ENCODE measurements around the gene PACRG. TPM values are rescaled to one million over a fixed set of nuclear protein-coding genes. Genes with fewer than 3 reads are reported as not detected.

Gene PACRG
- total RNA-seq, 3 donors from 2014 or later = 0.64 to 6.4 (median 4.6) TPM

- Histone ChIP-seq H3K4me1 (no peaks in the 10 kb centered on the region), H3K27me3 (no peaks in the 10 kb centered on the region), H3K9me3 (no peaks in the 10 kb centered on the region), H3K4me3 (no peak overlapping the region), H3K27ac (no peak overlapping the region), H3K36me3 (no peaks in the 10 kb centered on the region)
- intact Hi-C loops (cut with DNase I; ENCODE audit: low total_unique reads) = no loop called here
- no peak for DNase-seq (ENCODE audit: low spot score in 2 of 2)
- no peak for TF ChIP-seq CTCF (IDR thresholded peaks at IDR 0.05)
- TF ChIP-seq POLR2A (IDR thresholded peaks at IDR 0.05) = no peak
- no peak for TF ChIP-seq POLR2AphosphoS5 (IDR thresholded peaks at IDR 0.05)
These were observed 554.9 kb downstream of the PACRG start for GRCh38 chr6:163282672-163283071.

GRCh38 chr6:163284151-163284550 lies 556.4 kb downstream of the PACRG start:
- H3K36me3 ChIP-seq = no peaks in the 10 kb centered on the region
- H3K4me1 ChIP-seq = no peaks in the 10 kb centered on the region
- no peak overlapping the region for H3K4me3 ChIP-seq
- DNase-seq (ENCODE audit: low spot score in 2 of 2) = no peak
- intact Hi-C loops (cut with DNase I; ENCODE audit: low total_unique reads) = no loop called here
- no peak overlapping the region for H3K27ac ChIP-seq
- no peaks in the 10 kb centered on the region for H3K27me3 ChIP-seq
- H3K9me3 ChIP-seq = no peaks in the 10 kb centered on the region
- TF ChIP-seq CTCF (IDR thresholded peaks at IDR 0.05) (no peak), POLR2AphosphoS5 (IDR thresholded peaks at IDR 0.05) (no peak), POLR2A (IDR thresholded peaks at IDR 0.05) (no peak)

GRCh38 chr6:163285691-163286090 lies 557.9 kb downstream of the PACRG start:
- no peak for DNase-seq (ENCODE audit: low spot score in 2 of 2)
- intact Hi-C loops (cut with DNase I; ENCODE audit: low total_unique reads) = no loop called here
- H3K27ac ChIP-seq = no peak overlapping the region
- no peaks in the 10 kb centered on the region for H3K27me3 ChIP-seq
- H3K4me3 ChIP-seq = no peak overlapping the region
- no peak for TF ChIP-seq POLR2AphosphoS5 (IDR thresholded peaks at IDR 0.05)
- no peak for TF ChIP-seq CTCF (IDR thresholded peaks at IDR 0.05)
- no peak for TF ChIP-seq POLR2A (IDR thresholded peaks at IDR 0.05)
- no peaks in the 10 kb centered on the region for H3K4me1 ChIP-seq
- no peaks in the 10 kb centered on the region for H3K9me3 ChIP-seq
- H3K36me3 ChIP-seq = no peaks in the 10 kb centered on the region

- Histone ChIP-seq H3K36me3 (no peaks in the 10 kb centered on the region), H3K4me3 (no peak overlapping the region), H3K27ac (no peak overlapping the region), H3K27me3 (no peaks in the 10 kb centered on the region), H3K9me3 (no peaks in the 10 kb centered on the region), H3K4me1 (no peaks in the 10 kb centered on the region)
- TF ChIP-seq CTCF (IDR thresholded peaks at IDR 0.05) (no peak), POLR2AphosphoS5 (IDR thresholded peaks at IDR 0.05) (no peak), POLR2A (IDR thresholded peaks at IDR 0.05) (no peak)
- DNase-seq (ENCODE audit: low spot score in 2 of 2) = no peak
- intact Hi-C loops (cut with DNase I; ENCODE audit: low total_unique reads) = no loop called here
These were observed 559.9 kb downstream of the PACRG start for GRCh38 chr6:163287626-163288025.

GRCh38 chr6:163288066-163288465 lies 560.3 kb downstream of the PACRG start:
- no peak for DNase-seq (ENCODE audit: low spot score in 2 of 2)
- Histone ChIP-seq H3K4me3 (no peak overlapping the region), H3K9me3 (no peaks in the 10 kb centered on the region), H3K4me1 (no peaks in the 10 kb centered on the region), H3K27me3 (no peaks in the 10 kb centered on the region), H3K36me3 (no peaks in the 10 kb centered on the region), H3K27ac (no peak overlapping the region)
- intact Hi-C loops (cut with DNase I; ENCODE audit: low total_unique reads) = no loop called here
- no peak for TF ChIP-seq POLR2AphosphoS5 (IDR thresholded peaks at IDR 0.05)
- TF ChIP-seq POLR2A (IDR thresholded peaks at IDR 0.05) = no peak
- TF ChIP-seq CTCF (IDR thresholded peaks at IDR 0.05) = no peak
